GM23338 (cell line): ENCODE results near the gene FOLR1. TPM values are rescaled to one million over a fixed set of nuclear protein-coding genes. Genes with fewer than 3 reads are reported as not detected.
"Not testable (repeated sequence)": the region's sequence is repeated elsewhere in the genome, so short reads cannot be mapped to it uniquely, and the experiment has no call there.

Source experiments
- ATAC-seq: fragments of 200-7000 bp; cut with Tn5 transposase; 3 replicates; pipeline ENCODE4 v1.9.1; 2020
- DNase-seq: peaks from one replicate; pipeline ENCODE4 v3.0.0-alpha.2; 2015; ENCODE audit warnings: low spot score
- H2AFZ ChIP-seq: fragments of 200-600 bp; sonication (generic); 2 replicates; pipeline ENCODE4 v1.8.0; 2016; ENCODE audit warnings: antibody characterized with exemption, mild to moderate bottlenecking, moderate library complexity
- H3F3A ChIP-seq: fragments of 200-600 bp; sonication (generic); replicated peaks from 2 replicates; pipeline ENCODE4 v1.8.0; 2017; ENCODE audit warnings: antibody characterized with exemption, mixed run types, low read depth
- H3K27ac ChIP-seq: fragments of 200-600 bp; sonication (generic); 2 replicates; pipeline ENCODE4 v1.6.1; 2016; ENCODE audit warnings: low read depth
- H3K27me3 ChIP-seq: fragments of 200-600 bp; sonication (generic); 2 replicates; pipeline ENCODE4 v1.8.0; 2016; ENCODE audit warnings: mild to moderate bottlenecking, mixed run types, moderate library complexity; ENCODE audit not compliant: insufficient read depth
- H3K36me3 ChIP-seq: fragments of 200-600 bp; sonication (generic); 2 replicates; pipeline ENCODE4 v1.8.0; 2016; ENCODE audit warnings: mild to moderate bottlenecking; ENCODE audit not compliant: insufficient read depth
- H3K4me1 ChIP-seq: fragments of 200-600 bp; sonication (generic); 2 replicates; pipeline ENCODE4 v1.8.0; 2016; ENCODE audit warnings: mild to moderate bottlenecking, moderate library complexity; ENCODE audit not compliant: insufficient read depth
- H3K4me2 ChIP-seq: fragments of 200-600 bp; sonication (generic); 2 replicates; pipeline ENCODE4 v1.7.1; 2017; ENCODE audit warnings: mixed run types
- H3K4me3 ChIP-seq: fragments of 200-600 bp; sonication (generic); 2 replicates; pipeline ENCODE4 v1.6.1; 2016; ENCODE audit warnings: mixed run types
- H3K79me2 ChIP-seq: fragments of 200-600 bp; sonication (generic); replicated peaks from 2 replicates; pipeline ENCODE4 v1.8.0; 2017; ENCODE audit warnings: mild to moderate bottlenecking; ENCODE audit not compliant: insufficient read depth
- H3K9me2 ChIP-seq: fragments of 200-600 bp; sonication (generic); 2 replicates; pipeline ENCODE4 v1.8.0; 2017; ENCODE audit not compliant: insufficient read depth
- H4K20me1 ChIP-seq: fragments of 200-600 bp; sonication (generic); replicated peaks from 2 replicates; pipeline ENCODE4 v1.8.0; 2017; ENCODE audit warnings: mild to moderate bottlenecking; ENCODE audit not compliant: insufficient read depth
- H3K27ac Mint-ChIP-seq: 2 replicates; pipeline ENCODE4 v1.8.0; 2020; ENCODE audit warnings: inconsistent platforms, mild to moderate bottlenecking, moderate library complexity, mixed read lengths
- H3K27me3 Mint-ChIP-seq: 3 replicates; pipeline ENCODE4 v1.8.0; 2022; ENCODE audit warnings: low read depth, mild to moderate bottlenecking, moderate library complexity, mixed read lengths, inconsistent platforms; ENCODE audit not compliant: insufficient read depth, poor library complexity
- H3K36me3 Mint-ChIP-seq: 3 replicates; pipeline ENCODE4 v1.8.0; 2021; ENCODE audit warnings: low read depth, mild to moderate bottlenecking, inconsistent platforms, moderate library complexity, mixed read lengths
- H3K4me1 Mint-ChIP-seq: 3 replicates; pipeline ENCODE4 v1.8.0; 2020; ENCODE audit warnings: mild to moderate bottlenecking, inconsistent platforms, mixed read lengths
- H3K4me3 Mint-ChIP-seq: 3 replicates; pipeline ENCODE4 v1.8.0; 2021; ENCODE audit warnings: moderate library complexity, mild to moderate bottlenecking, inconsistent platforms, mixed read lengths
- H3K9me3 Mint-ChIP-seq: 3 replicates; pipeline ENCODE4 v1.8.0; 2020; ENCODE audit warnings: moderate library complexity, mild to moderate bottlenecking, inconsistent platforms, mixed read lengths
- CREB1 ChIP-seq: fragments of 250-450 bp; sonication (Bioruptor Pico); IDR thresholded peaks from 2 replicates; pipeline ENCODE4 v1.5.0; 2020; ENCODE audit warnings: low read depth, mild to moderate bottlenecking, moderate library complexity
- EZH2 ChIP-seq: fragments of 200-600 bp; sonication (generic); IDR thresholded peaks from one replicate; pipeline ENCODE4 v1.8.0; 2017; ENCODE audit warnings: antibody characterized with exemption, mild to moderate bottlenecking, low read depth; ENCODE audit not compliant: unreplicated experiment
- EZH2phosphoT487 ChIP-seq: fragments of 200-600 bp; sonication (generic); IDR thresholded peaks from one replicate; pipeline ENCODE4 v1.8.1; 2018; ENCODE audit warnings: antibody characterized with exemption; ENCODE audit not compliant: unreplicated experiment
- REST ChIP-seq: IDR thresholded peaks from one replicate; pipeline ENCODE4 v1.6.1; 2018; ENCODE audit warnings: antibody characterized with exemption; ENCODE audit not compliant: unreplicated experiment
- polyA plus RNA-seq: library from polyadenylated mRNA; unstranded; fragments of >200 nt; fragmentation: Nextera tagmentation; extraction: Ambion mirVana; gene quantifications from 2 replicates; pipeline ENCODE4 v1.2.1, GENCODE V29; 2016
- total RNA-seq: library from RNA; depleted of rRNA; stranded (reverse); fragments of >200 nt; shearing (Covaris generic); gene quantifications from 2 replicates; pipeline ENCODE4 v1.2.3, GENCODE V29; 2014

Gene FOLR1
- total and polyA plus RNA-seq, 2 experiments from 2014 or later = 0.42 TPM; not detected in 1

- TF ChIP-seq EZH2 (no peak), CREB1 (no peak), REST (no peak), EZH2phosphoT487 (no peak)
Observed at GRCh38 chr11:72162891-72163492, 28.9 kb upstream of the FOLR1 start (continued).

- H3K4me1 ChIP-seq, DNase-seq, H3K36me3 Mint-ChIP-seq, H3K27ac Mint-ChIP-seq, H3K27me3 ChIP-seq, H3K4me1 Mint-ChIP-seq, H3K4me3 ChIP-seq, H2AFZ ChIP-seq, H3K36me3 ChIP-seq, H3F3A ChIP-seq, ATAC-seq, H3K4me2 ChIP-seq, H3K9me2 ChIP-seq, H3K27ac ChIP-seq, H3K79me2 ChIP-seq, H3K27me3 Mint-ChIP-seq, H3K4me3 Mint-ChIP-seq, H4K20me1 ChIP-seq: not testable (repeated sequence)
- peaks cover 21% of the 10 kb centered on the region for H3K9me3 Mint-ChIP-seq
Observed at GRCh38 chr11:72164187-72164586, 27.8 kb upstream of the FOLR1 start.

GRCh38 chr11:72169046-72169555 lies 22.8 kb upstream of the FOLR1 start:
- not testable (repeated sequence) for H3K4me2 ChIP-seq

GRCh38 chr11:72169754-72170153 lies 22.2 kb upstream of the FOLR1 start:
- H3K4me3 ChIP-seq, H3K4me1 ChIP-seq, H3K36me3 Mint-ChIP-seq, H3K79me2 ChIP-seq, H3K36me3 ChIP-seq, H2AFZ ChIP-seq, H3K27ac ChIP-seq, H3K4me1 Mint-ChIP-seq, DNase-seq, H3K4me2 ChIP-seq, H3K4me3 Mint-ChIP-seq, H3K27me3 Mint-ChIP-seq, H3K27ac Mint-ChIP-seq, H4K20me1 ChIP-seq, H3F3A ChIP-seq, H3K9me2 ChIP-seq, ATAC-seq, H3K27me3 ChIP-seq: not testable (repeated sequence)
- peaks cover 13% of the 10 kb centered on the region for H3K9me3 Mint-ChIP-seq

More at GRCh38 chr11:72169046-72169555, 22.8 kb upstream of the FOLR1 start:
- not testable (repeated sequence) for H3K27me3 Mint-ChIP-seq, H3K27me3 ChIP-seq, H3K79me2 ChIP-seq, H2AFZ ChIP-seq, H3K36me3 Mint-ChIP-seq, H4K20me1 ChIP-seq, H3F3A ChIP-seq, H3K27ac ChIP-seq, H3K36me3 ChIP-seq, H3K4me1 Mint-ChIP-seq, H3K9me2 ChIP-seq, H3K27ac Mint-ChIP-seq, DNase-seq, H3K4me1 ChIP-seq, ATAC-seq, H3K4me3 Mint-ChIP-seq, H3K4me3 ChIP-seq
- peaks cover 13% of the 10 kb centered on the region for H3K9me3 Mint-ChIP-seq

GRCh38 chr11:72172043-72172442 lies 19.9 kb upstream of the FOLR1 start:
- not testable (repeated sequence) for H3K36me3 ChIP-seq, H3K4me2 ChIP-seq, H3K9me2 ChIP-seq, H3K79me2 ChIP-seq, H3F3A ChIP-seq, H3K27ac ChIP-seq, H3K27me3 ChIP-seq, H3K9me3 Mint-ChIP-seq, H2AFZ ChIP-seq, H3K4me1 ChIP-seq, H3K4me1 Mint-ChIP-seq, H4K20me1 ChIP-seq, H3K27me3 Mint-ChIP-seq, H3K27ac Mint-ChIP-seq, H3K36me3 Mint-ChIP-seq, ATAC-seq, H3K4me3 ChIP-seq, DNase-seq, H3K4me3 Mint-ChIP-seq
